ENCODE measurements around the gene FGF5.
A peak's percentile ranks its signal among the peaks of the same experiment; 100 is the strongest.

FGF5 gene

GRCh38 chr4:80264825-80265224 is 1.6 kb upstream of the FGF5 start:
- peaks cover 16% of the 10 kb centered on the region for H3K4me1 ChIP-seq (ENCODE audit: control insufficient read depth, insufficient read depth, low read length, unreplicated experiment)
- no peak overlapping the region for H2AFZ ChIP-seq (ENCODE audit: low read length, unreplicated experiment)
- peaks cover 34% of the 10 kb centered on the region for H3K79me2 ChIP-seq (ENCODE audit: control insufficient read depth, insufficient read depth, low read length, unreplicated experiment)
- no peaks in the 10 kb centered on the region for H3K27me3 ChIP-seq (ENCODE audit: insufficient read depth, low read length)
- peak overlapping the region; percentile 91 for H3K4me3 ChIP-seq (ENCODE audit: low read depth, low read length)
- peak overlapping the region; percentile 91; the same call in 1 of the 2 replicates for H3K27ac ChIP-seq (ENCODE audit: low read depth, low read length)
- H3K36me3 ChIP-seq (ENCODE audit: insufficient read depth, low read length): no peaks in the 10 kb centered on the region

GRCh38 chr4:80265571-80266252 is 752 bp upstream of the FGF5 start:
- H3K79me2 ChIP-seq (ENCODE audit: control insufficient read depth, insufficient read depth, low read length, unreplicated experiment): peaks cover 43% of the 10 kb centered on the region
- H3K27me3 ChIP-seq (ENCODE audit: insufficient read depth, low read length): no peaks in the 10 kb centered on the region
- H2AFZ ChIP-seq (ENCODE audit: low read length, unreplicated experiment): peak overlapping the region; percentile 80
- H3K4me1 ChIP-seq (ENCODE audit: control insufficient read depth, insufficient read depth, low read length, unreplicated experiment): peaks cover 25% of the 10 kb centered on the region
- peak overlapping the region; percentile 91 for H3K4me3 ChIP-seq (ENCODE audit: low read depth, low read length)
- H3K36me3 ChIP-seq (ENCODE audit: insufficient read depth, low read length): no peaks in the 10 kb centered on the region
- peak overlapping the region; percentile 91 for H3K27ac ChIP-seq (ENCODE audit: low read depth, low read length)

- H3K4me1 ChIP-seq (ENCODE audit: control insufficient read depth, insufficient read depth, low read length, unreplicated experiment): peaks cover 36% of the 10 kb centered on the region
- no peaks in the 10 kb centered on the region for H3K36me3 ChIP-seq (ENCODE audit: insufficient read depth, low read length)
- H3K27me3 ChIP-seq (ENCODE audit: insufficient read depth, low read length): no peaks in the 10 kb centered on the region
- peak overlapping the region; percentile 44 for H2AFZ ChIP-seq (ENCODE audit: low read length, unreplicated experiment)
- H3K4me3 ChIP-seq (ENCODE audit: low read depth, low read length): peak overlapping the region; percentile 91
- H3K79me2 ChIP-seq (ENCODE audit: control insufficient read depth, insufficient read depth, low read length, unreplicated experiment): peaks cover 55% of the 10 kb centered on the region
- peak overlapping the region; percentile 91 for H3K27ac ChIP-seq (ENCODE audit: low read depth, low read length)
Measured at GRCh38 chr4:80266902-80267380, 477 bp downstream of the FGF5 start.

GRCh38 chr4:80268081-80268823 is 1.8 kb downstream of the FGF5 start:
- peaks cover 37% of the 10 kb centered on the region for H3K4me1 ChIP-seq (ENCODE audit: control insufficient read depth, insufficient read depth, low read length, unreplicated experiment)
- H3K27me3 ChIP-seq (ENCODE audit: insufficient read depth, low read length): no peaks in the 10 kb centered on the region
- peaks cover 66% of the 10 kb centered on the region for H3K79me2 ChIP-seq (ENCODE audit: control insufficient read depth, insufficient read depth, low read length, unreplicated experiment)
- no peaks in the 10 kb centered on the region for H3K36me3 ChIP-seq (ENCODE audit: insufficient read depth, low read length)
- peak overlapping the region; percentile 44 for H3K27ac ChIP-seq (ENCODE audit: low read depth, low read length)
- H3K4me3 ChIP-seq (ENCODE audit: low read depth, low read length): peak overlapping the region; percentile 91
- H2AFZ ChIP-seq (ENCODE audit: low read length, unreplicated experiment): peak overlapping the region; percentile 27

- peak overlapping the region; percentile 91 for H3K4me3 ChIP-seq (ENCODE audit: low read depth, low read length)
- no peaks in the 10 kb centered on the region for H3K36me3 ChIP-seq (ENCODE audit: insufficient read depth, low read length)
Measured at GRCh38 chr4:80268936-80269335, 2.5 kb downstream of the FGF5 start.

GRCh38 chr4:80270321-80270720 is 3.9 kb downstream of the FGF5 start:
- Histone ChIP-seq H2AFZ (ENCODE audit: low read length, unreplicated experiment) (no peak overlapping the region), H3K79me2 (ENCODE audit: control insufficient read depth, insufficient read depth, low read length, unreplicated experiment) (peaks cover 77% of the 10 kb centered on the region), H3K36me3 (ENCODE audit: insufficient read depth, low read length) (no peaks in the 10 kb centered on the region), H3K27me3 (ENCODE audit: insufficient read depth, low read length) (no peaks in the 10 kb centered on the region), H3K4me1 (ENCODE audit: control insufficient read depth, insufficient read depth, low read length, unreplicated experiment) (peaks cover 34% of the 10 kb centered on the region), H3K4me3 (ENCODE audit: low read depth, low read length) (peak overlapping the region; percentile 91), H3K27ac (ENCODE audit: low read depth, low read length) (peak overlapping the region; percentile 29; the same call in 1 of the 2 replicates)

More at GRCh38 chr4:80268936-80269335, 2.5 kb downstream of the FGF5 start:
- H2AFZ ChIP-seq (ENCODE audit: low read length, unreplicated experiment): peak overlapping the region; percentile 27
- no peaks in the 10 kb centered on the region for H3K27me3 ChIP-seq (ENCODE audit: insufficient read depth, low read length)
- H3K4me1 ChIP-seq (ENCODE audit: control insufficient read depth, insufficient read depth, low read length, unreplicated experiment): peaks cover 37% of the 10 kb centered on the region
- peak overlapping the region; percentile 44; the same call in 1 of the 2 replicates for H3K27ac ChIP-seq (ENCODE audit: low read depth, low read length)
- peaks cover 73% of the 10 kb centered on the region for H3K79me2 ChIP-seq (ENCODE audit: control insufficient read depth, insufficient read depth, low read length, unreplicated experiment)

GRCh38 chr4:80270868-80271267 is 4.4 kb downstream of the FGF5 start:
- peaks cover 34% of the 10 kb centered on the region for H3K4me1 ChIP-seq (ENCODE audit: control insufficient read depth, insufficient read depth, low read length, unreplicated experiment)
- peaks cover 80% of the 10 kb centered on the region for H3K79me2 ChIP-seq (ENCODE audit: control insufficient read depth, insufficient read depth, low read length, unreplicated experiment)
- peak overlapping the region; percentile 91 for H3K4me3 ChIP-seq (ENCODE audit: low read depth, low read length)
- H3K27me3 ChIP-seq (ENCODE audit: insufficient read depth, low read length): no peaks in the 10 kb centered on the region
- H3K36me3 ChIP-seq (ENCODE audit: insufficient read depth, low read length): no peaks in the 10 kb centered on the region
- H2AFZ ChIP-seq (ENCODE audit: low read length, unreplicated experiment): no peak overlapping the region
- H3K27ac ChIP-seq (ENCODE audit: low read depth, low read length): peak overlapping the region; percentile 17; the same call in 1 of the 2 replicates

GRCh38 chr4:80271801-80272200 is 5.3 kb downstream of the FGF5 start:
- Histone ChIP-seq H3K79me2 (ENCODE audit: control insufficient read depth, insufficient read depth, low read length, unreplicated experiment) (peaks cover 78% of the 10 kb centered on the region), H3K4me3 (ENCODE audit: low read depth, low read length) (peak overlapping the region; percentile 91), H3K27ac (ENCODE audit: low read depth, low read length) (peak overlapping the region; percentile 17), H3K36me3 (ENCODE audit: insufficient read depth, low read length) (no peaks in the 10 kb centered on the region), H3K27me3 (ENCODE audit: insufficient read depth, low read length) (no peaks in the 10 kb centered on the region), H2AFZ (ENCODE audit: low read length, unreplicated experiment) (no peak overlapping the region), H3K4me1 (ENCODE audit: control insufficient read depth, insufficient read depth, low read length, unreplicated experiment) (peaks cover 36% of the 10 kb centered on the region)

GRCh38 chr4:80276931-80277330 is 10.5 kb downstream of the FGF5 start:
- Histone ChIP-seq H3K27ac (ENCODE audit: low read depth, low read length) (no peak overlapping the region), H3K79me2 (ENCODE audit: control insufficient read depth, insufficient read depth, low read length, unreplicated experiment) (peaks cover 70% of the 10 kb centered on the region), H3K4me3 (ENCODE audit: low read depth, low read length) (no peak overlapping the region), H3K4me1 (ENCODE audit: control insufficient read depth, insufficient read depth, low read length, unreplicated experiment) (peaks cover 25% of the 10 kb centered on the region), H2AFZ (ENCODE audit: low read length, unreplicated experiment) (no peak overlapping the region), H3K36me3 (ENCODE audit: insufficient read depth, low read length) (no peaks in the 10 kb centered on the region), H3K27me3 (ENCODE audit: insufficient read depth, low read length) (no peaks in the 10 kb centered on the region)

- Histone ChIP-seq H3K27ac (ENCODE audit: low read depth, low read length) (no peak overlapping the region), H3K4me1 (ENCODE audit: control insufficient read depth, insufficient read depth, low read length, unreplicated experiment) (peaks cover 17% of the 10 kb centered on the region), H3K4me3 (ENCODE audit: low read depth, low read length) (no peak overlapping the region), H3K36me3 (ENCODE audit: insufficient read depth, low read length) (no peaks in the 10 kb centered on the region), H3K27me3 (ENCODE audit: insufficient read depth, low read length) (no peaks in the 10 kb centered on the region), H2AFZ (ENCODE audit: low read length, unreplicated experiment) (no peak overlapping the region), H3K79me2 (ENCODE audit: control insufficient read depth, insufficient read depth, low read length, unreplicated experiment) (peaks cover 69% of the 10 kb centered on the region)
Measured at GRCh38 chr4:80279751-80280150, 13.3 kb downstream of the FGF5 start.
